UCSD-AML1 (cell line): ENCODE data around the gene MUC5B.
A peak's percentile ranks its signal among the peaks of the same experiment; 100 is the strongest.
"Not testable (repeated sequence)": the region's sequence is repeated elsewhere in the genome, so short reads cannot be mapped to it uniquely, and the experiment has no call there.

Source experiments
- DNase-seq: peaks from one replicate; lab custom pipeline; 2025; ENCODE audit not compliant: unreplicated experiment; lab: John Stamatoyannopoulos, UW

MUC5B gene

DNA sequence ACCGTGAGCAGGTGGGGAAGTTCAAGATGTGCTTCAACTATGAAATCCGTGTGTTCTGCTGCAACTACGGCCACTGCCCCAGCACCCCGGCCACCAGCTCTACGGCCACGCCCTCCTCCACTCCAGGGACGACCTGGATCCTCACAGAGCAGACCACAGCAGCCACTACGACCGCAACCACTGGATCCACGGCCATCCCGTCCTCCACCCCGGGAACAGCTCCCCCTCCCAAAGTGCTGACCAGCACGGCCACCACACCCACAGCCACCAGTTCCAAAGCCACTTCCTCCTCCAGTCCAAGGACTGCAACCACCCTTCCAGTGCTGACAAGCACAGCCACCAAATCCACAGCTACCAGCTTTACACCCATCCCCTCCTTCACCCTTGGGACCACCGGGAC, 22.9 kb downstream of the MUC5B start:
- not testable (repeated sequence) for DNase-seq

DNA sequence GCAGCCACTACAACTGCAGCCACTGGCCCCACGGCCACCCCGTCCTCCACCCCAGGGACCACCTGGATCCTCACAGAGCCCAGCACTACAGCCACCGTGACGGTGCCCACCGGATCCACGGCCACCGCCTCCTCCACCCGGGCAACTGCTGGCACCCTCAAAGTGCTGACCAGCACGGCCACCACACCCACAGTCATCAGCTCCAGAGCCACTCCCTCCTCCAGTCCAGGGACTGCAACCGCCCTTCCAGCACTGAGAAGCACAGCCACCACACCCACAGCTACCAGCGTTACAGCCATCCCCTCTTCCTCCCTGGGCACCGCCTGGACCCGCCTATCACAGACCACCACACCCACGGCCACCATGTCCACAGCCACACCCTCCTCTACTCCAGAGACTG, 23.4 kb downstream of the MUC5B start:
- DNase-seq = not testable (repeated sequence)

DNA sequence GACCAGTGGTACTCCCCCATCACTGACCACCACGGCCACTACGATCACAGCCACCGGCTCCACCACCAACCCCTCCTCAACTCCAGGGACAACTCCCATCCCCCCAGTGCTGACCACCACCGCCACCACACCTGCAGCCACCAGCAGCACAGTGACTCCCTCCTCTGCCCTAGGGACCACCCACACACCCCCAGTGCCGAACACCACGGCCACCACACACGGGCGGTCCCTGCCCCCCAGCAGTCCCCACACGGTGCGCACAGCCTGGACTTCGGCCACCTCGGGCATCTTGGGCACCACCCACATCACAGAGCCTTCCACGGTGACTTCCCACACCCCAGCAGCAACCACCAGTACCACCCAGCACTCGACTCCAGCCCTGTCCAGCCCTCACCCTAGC, 24.2 kb downstream of the MUC5B start:
- not testable (repeated sequence) for DNase-seq

DNA sequence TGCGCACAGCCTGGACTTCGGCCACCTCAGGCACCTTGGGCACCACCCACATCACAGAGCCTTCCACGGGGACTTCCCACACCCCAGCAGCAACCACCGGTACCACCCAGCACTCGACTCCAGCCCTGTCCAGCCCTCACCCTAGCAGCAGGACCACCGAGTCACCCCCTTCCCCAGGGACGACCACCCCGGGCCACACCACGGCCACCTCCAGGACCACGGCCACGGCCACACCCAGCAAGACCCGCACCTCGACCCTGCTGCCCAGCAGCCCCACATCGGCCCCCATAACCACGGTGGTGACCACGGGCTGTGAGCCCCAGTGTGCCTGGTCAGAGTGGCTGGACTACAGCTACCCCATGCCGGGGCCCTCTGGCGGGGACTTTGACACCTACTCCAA, 26.1 kb downstream of the MUC5B start:
- not testable (repeated sequence) for DNase-seq

DNA sequence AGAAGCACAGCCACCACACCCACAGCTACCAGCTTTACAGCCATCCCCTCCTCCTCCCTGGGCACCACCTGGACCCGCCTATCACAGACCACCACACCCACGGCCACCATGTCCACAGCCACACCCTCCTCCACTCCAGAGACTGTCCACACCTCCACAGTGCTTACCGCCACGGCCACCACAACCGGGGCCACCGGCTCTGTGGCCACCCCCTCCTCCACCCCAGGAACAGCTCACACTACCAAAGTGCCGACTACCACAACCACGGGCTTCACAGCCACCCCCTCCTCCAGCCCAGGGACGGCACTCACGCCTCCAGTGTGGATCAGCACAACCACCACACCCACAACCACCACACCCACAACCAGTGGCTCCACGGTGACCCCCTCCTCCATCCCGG, 27.5 kb downstream of the MUC5B start:
- DNase-seq = not testable (repeated sequence)

DNA sequence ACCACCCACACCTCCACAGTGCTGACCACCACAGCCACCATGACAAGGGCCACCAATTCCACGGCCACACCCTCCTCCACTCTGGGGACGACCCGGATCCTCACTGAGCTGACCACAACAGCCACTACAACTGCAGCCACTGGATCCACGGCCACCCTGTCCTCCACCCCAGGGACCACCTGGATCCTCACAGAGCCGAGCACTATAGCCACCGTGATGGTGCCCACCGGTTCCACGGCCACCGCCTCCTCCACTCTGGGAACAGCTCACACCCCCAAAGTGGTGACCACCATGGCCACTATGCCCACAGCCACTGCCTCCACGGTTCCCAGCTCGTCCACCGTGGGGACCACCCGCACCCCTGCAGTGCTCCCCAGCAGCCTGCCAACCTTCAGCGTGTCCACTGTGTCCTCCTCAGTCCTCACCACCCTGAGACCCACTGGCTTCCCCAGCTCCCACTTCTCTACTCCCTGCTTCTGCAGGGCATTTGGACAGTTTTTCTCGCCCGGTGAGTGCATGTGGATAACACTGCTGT, 28.4 kb downstream of the MUC5B start:
- DNase-seq = no peak

DNA sequence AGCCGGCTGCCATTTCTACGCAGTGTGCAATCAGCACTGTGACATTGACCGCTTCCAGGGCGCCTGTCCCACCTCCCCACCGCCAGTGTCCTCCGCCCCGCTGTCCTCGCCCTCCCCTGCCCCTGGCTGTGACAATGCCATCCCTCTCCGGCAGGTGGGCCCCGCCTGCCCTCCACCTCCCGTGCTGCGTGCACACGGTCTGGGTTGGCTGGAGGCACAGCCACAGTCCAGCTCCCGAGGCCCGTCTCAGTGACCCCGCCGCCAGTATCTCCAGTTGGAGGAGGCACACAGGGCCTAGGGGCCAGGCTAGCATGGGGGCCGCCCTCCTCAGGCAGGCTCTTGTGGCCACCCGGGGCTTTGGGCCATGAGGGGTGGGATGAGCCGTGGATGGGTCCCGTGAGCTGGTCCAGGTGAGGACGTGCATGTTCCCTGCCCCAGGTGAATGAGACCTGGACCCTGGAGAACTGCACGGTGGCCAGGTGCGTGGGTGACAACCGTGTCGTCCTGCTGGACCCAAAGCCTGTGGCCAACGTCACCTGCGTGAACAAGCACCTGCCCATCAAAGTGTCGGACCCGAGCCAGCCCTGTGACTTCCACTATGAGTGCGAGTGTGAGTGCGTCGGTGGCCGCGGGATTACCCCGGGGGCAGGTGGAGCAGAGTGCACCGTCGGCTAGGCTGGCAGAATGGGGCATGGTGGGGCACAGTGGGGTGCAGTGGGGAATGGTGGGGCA, 29.7 kb downstream of the MUC5B start:
- DNase-seq = no peak

DNA sequence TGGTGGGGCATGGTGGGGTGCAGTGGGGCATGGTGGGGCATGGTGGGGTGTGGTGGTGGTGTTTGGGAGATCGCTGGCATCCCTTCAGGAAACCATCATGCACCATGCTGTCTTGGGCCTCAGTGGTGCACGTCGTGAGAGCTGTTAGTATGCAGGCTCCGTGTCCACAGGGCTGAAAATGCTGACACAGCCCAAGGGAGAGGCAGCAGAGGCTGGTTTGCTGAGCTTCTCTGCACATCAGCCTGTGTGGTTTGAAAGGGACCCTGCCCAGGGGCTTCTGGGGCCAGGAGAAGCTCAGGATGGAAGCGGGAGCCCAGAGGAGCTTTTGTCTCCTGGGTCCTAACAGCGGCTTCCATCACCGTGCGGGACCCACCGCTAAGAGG, 30.2 kb downstream of the MUC5B start:
- DNase-seq = no peak

DNA sequence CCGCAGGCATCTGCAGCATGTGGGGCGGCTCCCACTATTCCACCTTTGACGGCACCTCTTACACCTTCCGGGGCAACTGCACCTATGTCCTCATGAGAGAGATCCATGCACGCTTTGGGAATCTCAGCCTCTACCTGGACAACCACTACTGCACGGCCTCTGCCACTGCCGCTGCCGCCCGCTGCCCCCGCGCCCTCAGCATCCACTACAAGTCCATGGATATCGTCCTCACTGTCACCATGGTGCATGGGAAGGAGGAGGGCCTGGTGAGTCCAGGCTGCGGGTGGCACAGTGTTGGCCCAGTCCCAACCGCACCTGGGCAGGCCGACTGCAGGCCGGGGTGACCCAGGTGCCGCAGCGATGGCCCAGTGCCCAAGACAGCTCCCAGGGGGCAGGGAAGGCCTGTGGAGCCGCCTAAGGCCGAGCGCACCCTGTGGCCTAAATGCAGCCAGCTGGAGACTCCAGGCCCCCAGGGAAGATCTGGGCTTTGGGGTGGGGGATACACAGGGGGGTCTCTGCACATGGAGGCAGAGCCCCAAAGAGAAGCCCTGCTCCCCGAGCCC, 31.3 kb downstream of the MUC5B start:
- no peak for DNase-seq

DNA sequence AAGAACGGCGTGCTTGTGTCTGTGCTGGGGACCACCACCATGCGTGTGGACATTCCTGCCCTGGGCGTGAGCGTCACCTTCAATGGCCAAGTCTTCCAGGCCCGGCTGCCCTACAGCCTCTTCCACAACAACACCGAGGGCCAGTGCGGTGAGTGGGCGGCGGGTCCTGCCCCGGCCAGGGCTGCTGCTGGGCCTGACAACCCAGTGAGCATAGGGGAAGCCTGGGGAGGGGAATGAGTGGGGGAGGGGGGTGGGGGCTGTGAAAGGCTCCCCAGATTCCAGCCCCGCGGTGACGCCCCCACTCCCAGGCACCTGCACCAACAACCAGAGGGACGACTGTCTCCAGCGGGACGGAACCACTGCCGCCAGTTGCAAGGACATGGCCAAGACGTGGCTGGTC, 31.9 kb downstream of the MUC5B start:
- no peak for DNase-seq

DNA sequence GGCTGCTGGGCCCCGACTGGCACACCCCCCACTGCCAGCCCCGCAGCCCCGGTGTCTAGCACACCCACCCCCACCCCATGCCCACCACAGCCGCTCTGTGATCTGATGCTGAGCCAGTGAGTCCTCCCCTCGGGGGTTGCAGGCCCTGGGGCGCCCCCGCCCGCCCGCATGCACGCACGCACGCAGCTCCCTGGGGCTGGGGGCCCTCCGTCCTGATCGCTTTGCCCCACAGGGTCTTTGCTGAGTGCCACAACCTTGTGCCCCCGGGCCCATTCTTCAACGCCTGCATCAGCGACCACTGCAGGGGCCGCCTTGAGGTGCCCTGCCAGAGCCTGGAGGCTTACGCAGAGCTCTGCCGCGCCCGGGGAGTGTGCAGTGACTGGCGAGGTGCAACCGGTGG, 32.3 kb downstream of the MUC5B start:
- DNase-seq = no peak

DNA sequence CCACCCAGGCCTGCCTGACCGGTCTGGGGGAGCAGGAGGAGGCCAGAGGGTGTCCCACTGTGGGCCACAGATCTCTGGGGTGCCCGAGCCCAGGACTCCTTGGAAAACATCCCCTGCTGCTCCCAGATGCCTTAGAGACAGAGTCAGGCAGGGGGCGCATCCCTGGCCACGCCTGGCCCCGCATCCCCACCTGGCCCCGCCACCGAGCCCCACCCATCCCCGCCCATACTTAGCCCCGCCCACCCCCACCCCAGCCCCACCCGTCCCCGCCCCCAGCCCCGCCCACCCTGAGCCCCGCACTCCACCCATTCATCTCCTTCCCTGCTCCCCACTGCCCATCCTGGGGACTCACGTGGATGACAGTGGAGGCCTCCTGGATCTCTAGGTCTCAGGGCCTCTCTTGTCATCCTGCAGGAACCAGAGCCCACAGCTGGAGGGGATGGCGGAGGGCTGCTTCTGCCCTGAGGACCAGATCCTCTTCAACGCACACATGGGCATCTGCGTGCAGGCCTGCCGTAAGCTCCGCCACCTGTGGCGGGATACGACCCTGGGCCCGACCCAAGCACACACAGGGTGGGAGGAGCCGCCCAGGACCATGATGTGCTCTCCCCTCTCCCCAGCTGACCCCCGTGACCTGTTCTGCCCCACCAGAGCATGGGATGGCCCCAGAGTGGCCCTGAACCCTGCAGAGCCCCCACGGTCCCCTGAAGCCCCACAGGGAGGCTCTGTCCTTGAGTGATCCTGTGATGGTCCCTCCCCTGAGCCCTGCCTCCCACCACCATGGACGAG, 33.6 kb downstream of the MUC5B start:
- no peak for DNase-seq

DNA sequence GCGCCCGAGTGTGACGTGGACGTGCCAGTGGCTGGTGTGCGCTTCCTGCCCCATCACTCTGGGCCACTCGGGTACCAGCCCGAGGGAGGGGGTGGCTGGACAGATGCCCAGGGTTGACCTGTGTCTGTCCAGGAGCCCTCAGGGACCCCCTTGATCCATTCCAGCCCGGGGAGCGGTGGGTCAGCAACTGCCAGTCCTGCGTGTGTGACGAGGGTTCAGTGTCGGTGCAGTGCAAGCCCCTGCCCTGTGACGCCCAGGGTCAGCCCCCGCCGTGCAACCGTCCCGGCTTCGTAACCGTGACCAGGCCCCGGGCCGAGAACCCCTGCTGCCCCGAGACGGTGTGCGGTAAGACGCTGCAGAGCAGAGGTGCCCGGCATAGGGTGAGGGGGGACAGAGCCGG, 34.5 kb downstream of the MUC5B start:
- DNase-seq = no peak

DNA sequence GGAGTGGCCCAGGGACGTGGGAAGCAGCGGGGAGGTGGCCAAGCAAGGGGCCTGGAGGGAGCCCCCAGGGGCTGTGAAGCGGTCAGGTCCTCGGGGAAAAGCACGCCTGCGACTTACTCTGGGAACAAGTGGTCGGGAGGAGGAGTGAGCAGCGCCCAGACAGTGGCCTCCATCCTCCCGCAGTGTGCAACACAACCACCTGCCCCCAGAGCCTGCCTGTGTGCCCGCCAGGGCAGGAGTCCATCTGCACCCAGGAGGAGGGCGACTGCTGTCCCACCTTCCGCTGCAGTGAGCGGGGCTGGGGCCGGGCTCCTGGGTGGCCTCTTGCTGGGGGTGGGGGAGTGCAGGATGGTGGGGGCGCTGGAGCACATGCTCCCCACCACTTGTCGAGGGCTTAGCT, 35.0 kb downstream of the MUC5B start:
- no peak for DNase-seq

DNA sequence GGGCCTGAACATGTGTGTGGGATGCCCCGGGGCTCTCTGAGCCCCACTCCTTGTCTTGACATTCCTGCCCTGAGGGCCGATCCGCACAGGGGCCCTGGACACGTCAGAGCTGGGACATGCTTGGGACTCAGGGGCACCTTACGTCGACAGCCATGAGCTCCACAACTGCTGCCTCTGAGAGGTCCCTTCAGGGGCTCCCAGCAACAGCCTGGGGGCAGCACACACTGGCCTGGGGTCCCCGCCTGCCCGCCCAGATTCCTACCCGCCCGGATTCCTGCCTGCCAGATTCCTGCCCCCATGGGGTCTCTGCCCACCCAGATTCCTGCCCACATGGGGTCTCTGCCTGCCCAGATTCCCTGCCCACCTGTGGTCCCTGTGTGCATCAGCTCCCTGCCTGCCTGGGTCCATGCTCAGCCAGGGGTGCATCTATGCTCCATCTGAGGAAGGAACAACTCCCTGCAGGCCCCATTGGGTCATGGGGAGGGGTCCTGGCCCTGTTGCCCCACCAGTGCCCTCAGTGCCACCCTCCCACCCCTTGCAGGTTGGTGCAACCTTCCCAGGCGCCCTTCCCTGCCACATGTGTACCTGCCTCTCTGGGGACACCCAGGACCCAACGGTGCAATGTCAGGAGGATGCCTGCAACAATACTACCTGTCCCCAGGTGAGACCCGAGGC, 35.7 kb downstream of the MUC5B start:
- no peak for DNase-seq

DNA sequence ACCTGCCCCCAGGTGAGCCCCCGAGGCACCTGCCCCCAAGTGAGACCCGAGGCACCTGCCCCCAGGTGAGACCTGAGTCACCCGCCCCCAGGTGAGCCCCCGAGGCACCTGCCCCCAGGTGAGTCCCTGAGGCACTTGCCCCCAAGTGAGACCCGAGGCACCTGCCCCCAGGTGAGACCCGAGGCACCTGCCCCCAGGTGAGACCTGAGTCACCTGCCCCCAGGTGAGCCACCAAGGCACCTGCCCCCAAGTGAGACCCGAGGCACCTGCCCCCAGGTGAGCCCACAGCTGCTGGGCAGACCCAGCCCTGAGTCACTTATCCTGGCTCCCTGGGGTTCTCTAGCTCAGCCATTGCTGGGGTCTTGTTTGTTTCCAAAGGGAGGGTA, 36.2 kb downstream of the MUC5B start:
- no peak for DNase-seq

DNA sequence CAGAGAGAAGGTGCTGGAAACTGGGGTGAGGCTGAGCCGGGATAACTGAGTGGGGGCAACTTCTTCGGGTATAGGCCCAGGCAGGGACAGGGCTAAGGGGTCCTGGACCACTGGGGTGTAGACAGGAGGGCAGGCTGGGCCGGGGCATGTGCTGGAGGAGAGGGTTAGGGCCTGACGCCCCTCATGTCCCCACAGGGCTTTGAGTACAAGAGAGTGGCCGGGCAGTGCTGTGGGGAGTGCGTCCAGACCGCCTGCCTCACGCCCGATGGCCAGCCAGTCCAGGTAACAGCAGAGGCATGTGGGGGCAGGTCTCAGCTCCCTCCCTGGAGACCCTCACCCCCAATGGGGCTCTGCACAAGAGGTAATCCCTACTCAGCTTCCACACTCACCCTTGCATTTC, 36.7 kb downstream of the MUC5B start:
- no peak for DNase-seq

DNA sequence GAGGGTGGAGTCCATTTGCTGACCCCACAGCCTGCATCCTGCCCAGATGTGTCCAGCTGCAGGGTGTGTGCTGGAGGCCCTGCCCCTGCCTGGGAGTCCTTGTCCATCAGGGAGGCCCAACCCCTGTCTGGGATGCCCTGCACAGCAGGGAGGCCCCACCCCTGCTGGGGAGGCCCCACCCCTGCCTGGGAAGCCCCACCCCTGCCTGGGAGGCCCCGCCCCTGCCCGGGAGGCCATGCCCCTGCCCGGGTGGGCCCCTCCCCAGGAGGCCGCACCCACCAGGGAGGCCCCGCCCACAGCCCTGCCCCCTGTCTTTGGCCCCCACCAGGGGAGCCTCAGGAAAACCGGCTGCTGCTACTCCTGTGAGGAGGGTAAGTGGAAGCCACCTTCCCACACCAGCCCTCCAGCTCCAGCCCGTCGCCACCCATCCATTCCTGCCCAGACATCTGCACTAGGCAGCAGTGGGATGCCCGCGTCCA, 37.2 kb downstream of the MUC5B start:
- peak; percentile 28 for DNase-seq

DNA sequence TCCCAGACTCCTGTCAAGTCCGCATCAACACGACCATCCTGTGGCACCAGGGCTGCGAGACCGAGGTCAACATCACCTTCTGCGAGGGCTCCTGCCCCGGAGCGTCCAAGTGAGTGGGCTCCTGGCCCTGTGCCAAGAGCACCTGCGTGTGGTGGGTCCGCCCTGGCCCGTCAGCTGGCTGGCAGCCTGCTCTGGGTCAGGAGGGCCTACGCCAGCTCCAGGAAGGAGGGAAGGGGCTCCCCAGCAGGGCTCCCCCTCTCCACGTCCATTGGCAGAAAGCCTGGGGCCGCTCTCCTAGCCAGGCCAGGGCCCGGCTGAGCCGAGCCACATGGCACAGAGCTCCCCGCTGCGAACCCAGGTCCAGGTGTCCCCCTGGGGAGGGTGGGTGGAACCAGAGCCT, 37.8 kb downstream of the MUC5B start:
- no peak for DNase-seq

DNA sequence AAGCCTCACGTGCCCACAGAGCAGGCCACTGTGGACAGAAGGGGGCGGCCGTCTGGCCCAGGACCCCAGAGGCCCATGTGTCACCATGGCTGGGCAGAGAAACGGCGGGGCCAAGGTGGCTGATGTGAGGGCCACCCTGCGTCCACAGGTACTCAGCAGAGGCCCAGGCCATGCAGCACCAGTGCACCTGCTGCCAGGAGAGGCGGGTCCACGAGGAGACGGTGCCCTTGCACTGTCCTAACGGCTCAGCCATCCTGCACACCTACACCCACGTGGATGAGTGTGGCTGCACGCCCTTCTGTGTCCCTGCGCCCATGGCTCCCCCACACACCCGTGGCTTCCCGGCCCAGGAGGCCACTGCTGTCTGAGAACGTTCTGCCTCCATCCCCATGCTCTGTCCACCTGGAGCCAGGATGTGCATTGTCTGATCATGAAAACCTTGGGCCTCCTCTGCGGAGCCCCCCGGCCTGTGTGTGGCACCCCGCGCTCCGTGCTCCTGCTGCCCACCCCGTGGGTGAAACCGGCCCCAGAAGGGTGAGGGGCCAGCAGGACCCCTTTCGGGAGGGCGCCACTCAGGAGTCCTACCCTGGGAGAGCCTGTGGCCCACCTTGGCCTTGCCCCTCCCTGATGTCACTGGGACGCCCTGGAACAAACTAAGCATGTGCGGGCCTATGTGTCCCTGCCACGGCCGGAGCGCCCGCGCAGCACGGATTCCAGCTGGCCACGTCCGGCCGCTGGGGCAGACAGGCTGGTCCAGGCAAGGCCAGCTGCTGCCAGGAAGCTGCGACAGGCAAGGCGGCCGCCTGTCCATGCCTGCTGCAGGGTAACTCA, 38.6 kb downstream of the MUC5B start:
- DNase-seq = no peak
